A549 (cell line): ENCODE data around the gene BACH1. TPM values are rescaled to one million over a fixed set of nuclear protein-coding genes. Genes with fewer than 3 reads are reported as not detected.

Experiments
- ATAC-seq, 2 experiments: fragments of 200-7000 bp in 1 of 2; fragments of >200 bp in 1 of 2; cut with Nextera tagmentation in 1 of 2; cut with Tn5 transposase in 1 of 2; 3 replicates each; pipeline versions ENCODE4 v1.8.0 to v1.9.1; 2018 to 2020; ENCODE audit warnings: mild to moderate bottlenecking in 1 of 2, moderate library complexity in 1 of 2
- CTCF ChIA-PET: fragments of 300-600 bp; sonication (Branson Sonifier 250); formaldehyde crosslinking; extraction: SDS; loops from one replicate; lab custom pipeline; 2021; ENCODE audit warnings: antibody characterized with exemption, inconsistent platforms; lab: Yijun Ruan, JAX
- POLR2A ChIA-PET: fragments of 350-600 bp; formaldehyde crosslinking; extraction: SDS; loops from one replicate; lab custom pipeline; 2021; ENCODE audit warnings: antibody characterized with exemption, inconsistent platforms; lab: Yijun Ruan, JAX
- DNase-seq, 2 experiments: peaks; one replicate each; pipeline versions ENCODE4 v3.0.0 to v3.0.0-alpha.2; 2011 to 2016; ENCODE audit warnings: low read depth in 1 of 2, low spot score in 1 of 2
- FAIRE-seq: peaks from 2 replicates; lab custom pipeline; 2011; peaks lifted over from hg19 to GRCh38; lab: Jason Lieb, UNC
- H3K27ac ChIP-seq, 2 experiments: fragments of >200 bp; sonication (Bioruptor Twin); formaldehyde crosslinking; 3 replicates each; pipeline ENCODE4 v1.5.1; 2016 to 2017
- H3K4me1 ChIP-seq: fragments of >200 bp; sonication (Bioruptor Twin); formaldehyde crosslinking; 3 replicates; pipeline ENCODE4 v1.6.1; 2016
- H3K4me2 ChIP-seq: fragments of >200 bp; sonication (Bioruptor Twin); formaldehyde crosslinking; 3 replicates; pipeline ENCODE4 v1.6.1; 2016
- H3K4me3 ChIP-seq: fragments of >200 bp; sonication (Bioruptor Twin); formaldehyde crosslinking; 3 replicates; pipeline ENCODE4 v1.5.1; 2016
- H3K9me3 ChIP-seq: fragments of >200 bp; sonication (Bioruptor Twin); formaldehyde crosslinking; 3 replicates; pipeline ENCODE4 v1.6.1; 2016
- CBX8 ChIP-seq: fragments of 200-600 bp; sonication (generic); IDR thresholded peaks from 2 replicates; pipeline ENCODE4 v1.6.1; 2016
- CEBPB ChIP-seq, 2 experiments: fragments of >200 bp in 1 of 2; sonication (Bioruptor Twin) in 1 of 2; formaldehyde crosslinking in 1 of 2; IDR thresholded peaks; 2 replicates each; pipeline ENCODE4 v1.6.1; 2012 to 2016
- CHD2 ChIP-seq: fragments of 150-350 bp; IDR thresholded peaks from 2 replicates; pipeline ENCODE4 v1.6.1; 2014; ENCODE audit warnings: low read length; ENCODE audit not compliant: partially characterized antibody
- ESRRA ChIP-seq: fragments of 150-350 bp; IDR thresholded peaks from 2 replicates; pipeline ENCODE4 v1.6.1; 2014; ENCODE audit warnings: mild to moderate bottlenecking, low read length, borderline replicate concordance
- FOSB ChIP-seq: fragments of 250-450 bp; sonication (Bioruptor Pico); IDR thresholded peaks from 2 replicates; pipeline ENCODE4 v1.5.0; 2020; ENCODE audit warnings: mild to moderate bottlenecking, moderate library complexity
- FOSL2 ChIP-seq, 2 experiments: fragments of 450-650 bp in 1 of 2; fragments of >200 bp in 1 of 2; sonication (Bioruptor Twin) in 1 of 2; formaldehyde crosslinking; IDR thresholded peaks; 2 replicates each; pipeline versions ENCODE4 v1.5.0 to v1.6.1; 2016 to 2020; ENCODE audit warnings: mild to moderate bottlenecking in 1 of 2, moderate library complexity in 1 of 2
- FOXS1 ChIP-seq: fragments of 250-450 bp; sonication (Bioruptor Pico); IDR thresholded peaks from 2 replicates; pipeline ENCODE4 v1.5.0; 2020; ENCODE audit warnings: mild to moderate bottlenecking, moderate library complexity
- HOXA7 ChIP-seq: fragments of 250-450 bp; sonication (Bioruptor Pico); IDR thresholded peaks from 2 replicates; pipeline ENCODE4 v1.5.0; 2020; ENCODE audit warnings: mild to moderate bottlenecking, moderate library complexity
- HOXB5 ChIP-seq: fragments of 250-450 bp; sonication (Bioruptor Pico); IDR thresholded peaks from 2 replicates; pipeline ENCODE4 v1.5.0; 2020; ENCODE audit warnings: mild to moderate bottlenecking, moderate library complexity
- JUNB ChIP-seq: fragments of >200 bp; sonication (Bioruptor Twin); formaldehyde crosslinking; IDR thresholded peaks from 2 replicates; pipeline ENCODE4 v1.6.1; 2016
- KDM5A ChIP-seq: fragments of 200-600 bp; sonication (generic); IDR thresholded peaks from 2 replicates; pipeline ENCODE4 v1.6.1; 2016; ENCODE audit warnings: antibody characterized with exemption, mild to moderate bottlenecking
- MYC ChIP-seq: IDR thresholded peaks from 2 replicates; pipeline ENCODE4 v1.6.1; 2012; ENCODE audit warnings: mild to moderate bottlenecking, inconsistent platforms, low read length, improper control_type of control experiment, borderline replicate concordance
- NFE2L2 ChIP-seq: fragments of 150-350 bp; conservative IDR thresholded peaks from 2 replicates; pipeline ENCODE4 v1.6.1; 2014; ENCODE audit warnings: low read length
- NPAS2 ChIP-seq: fragments of 250-450 bp; sonication (Bioruptor Pico); IDR thresholded peaks from 2 replicates; pipeline ENCODE4 v1.8.0; 2022; ENCODE audit warnings: mild to moderate bottlenecking, moderate library complexity, borderline replicate concordance
- POLR2AphosphoS2 ChIP-seq: conservative IDR thresholded peaks from 2 replicates; pipeline ENCODE4 v1.6.1; 2012; ENCODE audit warnings: low read length, improper control_type of control experiment, inconsistent platforms
- RAD21 ChIP-seq, 2 experiments: fragments of >200 bp in 1 of 2; sonication (Bioruptor Twin) in 1 of 2; formaldehyde crosslinking in 1 of 2; IDR thresholded peaks in 1 of 2; conservative IDR thresholded peaks in 1 of 2; 2 replicates in 1 of 2; 3 replicates in 1 of 2; pipeline ENCODE4 v1.6.1; 2012 to 2018; ENCODE audit warnings: inconsistent platforms in 1 of 2
- RNF2 ChIP-seq: fragments of 200-600 bp; sonication (generic); IDR thresholded peaks from 2 replicates; pipeline ENCODE4 v1.6.1; 2016; ENCODE audit warnings: low read depth, mild to moderate bottlenecking, antibody characterized with exemption, moderate library complexity, borderline replicate concordance
- SREBF2 ChIP-seq: fragments of 450-650 bp; IDR thresholded peaks from 2 replicates; pipeline ENCODE4 v1.6.1; 2014; ENCODE audit warnings: mild to moderate bottlenecking, moderate library complexity
- TFCP2L1 ChIP-seq: fragments of 250-450 bp; sonication (Bioruptor Pico); IDR thresholded peaks from 2 replicates; pipeline ENCODE4 v1.5.0; 2021; ENCODE audit warnings: mild to moderate bottlenecking
- ZNF302 ChIP-seq: fragments of 250-450 bp; sonication (Bioruptor Pico); IDR thresholded peaks from 2 replicates; pipeline ENCODE4 v1.9.0; 2021; ENCODE audit warnings: inconsistent platforms, mild to moderate bottlenecking, moderate library complexity
- ZSCAN20 ChIP-seq: fragments of 250-450 bp; sonication (Bioruptor Pico); IDR thresholded peaks from 2 replicates; pipeline ENCODE4 v1.8.0; 2022; ENCODE audit warnings: mild to moderate bottlenecking, moderate library complexity
- WGBS: methylation state at CpG from one replicate; pipeline ENCODE4 v1.1.6; 2017; ENCODE audit errors: missing lambda C conversion rate; 5-methylcytosine and 5-hydroxymethylcytosine counted together
- polyA plus RNA-seq, 4 experiments: library from polyadenylated mRNA; depleted of rRNA in 3 of 4; stranded (reverse); fragments of >200 nt; fragmentation: RNase III in 1 of 4; extraction: RNeasy Plus Mini Kit Qiagen cat#74134 plus additional on column Dnase treatment in 1 of 4; gene quantifications; 2 replicates in 3 of 4; 3 replicates in 1 of 4; pipeline ENCODE4 v1.2.3, GENCODE V29; 2011 to 2017
- TF ChIP-seq, protein P1 (sequence below): IDR thresholded peaks from 2 replicates; pipeline ENCODE4 v1.6.1; 2012; ENCODE audit warnings: low read depth, borderline replicate concordance
- TF ChIP-seq, protein P2 (sequence below): fragments of 450-650 bp; IDR thresholded peaks from 2 replicates; pipeline ENCODE4 v1.6.1; 2014; ENCODE audit warnings: antibody characterized with exemption
- TF ChIP-seq, protein P3 (sequence below): IDR thresholded peaks from 2 replicates; pipeline ENCODE4 v1.6.1; 2012
- TF ChIP-seq, protein P4 (sequence below): fragments of >200 bp; sonication (Bioruptor Twin); formaldehyde crosslinking; IDR thresholded peaks from 3 replicates; pipeline ENCODE4 v1.5.1; 2016

Gene BACH1
- polyA plus RNA-seq, 2 of the 4 experiments (the other 2 are of a cell fraction): 5.0 to 21.4 TPM

DNA sequence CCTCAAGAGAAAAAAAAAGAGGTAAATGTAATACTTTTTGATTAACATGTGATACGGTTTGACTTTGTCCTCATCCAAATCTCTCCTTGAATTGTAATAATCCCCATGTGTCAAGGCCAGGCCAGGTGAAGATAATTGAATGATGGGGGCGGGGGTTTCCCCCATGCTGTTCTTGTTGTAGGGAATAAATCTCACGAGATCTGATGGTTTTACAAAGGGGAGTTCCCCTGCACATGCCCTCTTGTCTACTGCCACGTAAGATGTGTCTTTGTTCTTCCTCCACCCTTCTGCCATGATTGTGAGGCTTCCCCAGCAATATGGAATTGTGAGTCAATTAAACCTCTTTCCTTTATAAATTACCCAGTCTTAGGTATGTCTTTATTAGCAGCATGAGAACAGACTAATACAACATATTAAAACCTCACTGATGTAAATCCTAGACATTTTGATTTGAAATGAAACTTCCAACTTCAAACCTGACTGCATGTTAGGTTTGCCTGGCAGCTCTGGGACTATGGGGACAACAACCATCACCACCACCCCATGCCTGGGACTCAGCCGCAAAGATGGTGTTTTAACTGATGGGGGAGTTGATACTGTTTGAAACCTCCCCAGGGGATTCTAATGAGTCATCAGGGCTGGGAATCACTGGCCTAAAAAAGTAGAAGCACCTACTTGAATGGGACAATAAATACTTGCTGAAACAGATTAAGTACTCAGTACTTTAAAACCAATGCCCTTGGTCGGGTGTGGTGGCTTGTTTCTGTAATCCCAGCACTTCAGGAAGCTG is 32.8 kb upstream of the BACH1 start:
- Histone ChIP-seq H3K27ac (no peak overlapping the region), H3K4me2 (no peak overlapping the region), H3K4me1 (no peaks in the 10 kb centered on the region), H3K9me3 (no peaks in the 10 kb centered on the region), H3K4me3 (no peak overlapping the region)
- no peak for ATAC-seq
- WGBS: 56% methylated on average over 6 of the region's 6 CpGs
- ChIA-PET CTCF (no interaction called here), POLR2A (no interaction called here)
- FAIRE-seq: no peak
- DNase-seq: no peak
- TF ChIP-seq HOXA7 (CRISPR knock-in tag): no peak

DNA sequence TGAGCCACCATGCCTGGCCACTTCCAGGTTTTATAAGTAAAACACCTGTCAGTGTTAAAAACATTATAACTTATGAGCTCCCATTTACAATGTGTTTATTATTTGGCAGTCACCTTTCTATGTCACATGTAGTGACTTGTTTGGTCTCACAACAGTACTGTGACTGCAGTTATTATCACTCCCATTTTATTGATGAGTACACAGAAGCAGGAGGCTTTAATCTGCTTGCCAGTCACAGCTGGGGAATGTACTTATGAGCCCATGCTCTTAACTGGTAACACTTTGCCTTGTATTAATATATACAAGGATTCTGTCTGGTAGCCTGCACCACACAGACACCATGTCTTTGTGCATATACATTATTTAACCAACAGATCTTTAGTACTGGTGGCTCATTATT is 31.1 kb upstream of the BACH1 start:
- CTCF ChIA-PET: interaction anchor here (1.8 kb wide), 1 partner anchor 19 kb away, joined by 3 read pairs; no protein-coding TSS in a partner anchor
- DNase-seq (no peak), FAIRE-seq (no peak), ATAC-seq (no peak)
- H3K4me3 ChIP-seq: no peak overlapping the region
- no peak overlapping the region for H3K27ac ChIP-seq
- H3K4me1 ChIP-seq: no peaks in the 10 kb centered on the region
- POLR2A ChIA-PET: no interaction called here
- no peak overlapping the region for H3K4me2 ChIP-seq
- H3K9me3 ChIP-seq: no peaks in the 10 kb centered on the region
- TF ChIP-seq, protein P1, sequence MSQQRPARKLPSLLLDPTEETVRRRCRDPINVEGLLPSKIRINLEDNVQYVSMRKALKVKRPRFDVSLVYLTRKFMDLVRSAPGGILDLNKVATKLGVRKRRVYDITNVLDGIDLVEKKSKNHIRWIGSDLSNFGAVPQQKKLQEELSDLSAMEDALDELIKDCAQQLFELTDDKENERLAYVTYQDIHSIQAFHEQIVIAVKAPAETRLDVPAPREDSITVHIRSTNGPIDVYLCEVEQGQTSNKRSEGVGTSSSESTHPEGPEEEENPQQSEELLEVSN: no peak
- TF ChIP-seq CHD2: no peak
- no peak for TF ChIP-seq ESRRA
- no peak for TF ChIP-seq FOSL2 (IDR thresholded peaks at IDR 0.05)
- no peak for TF ChIP-seq FOSL2 (CRISPR knock-in tag; IDR thresholded peaks at IDR 0.05)
- no peak for TF ChIP-seq CBX8
- no peak for TF ChIP-seq CEBPB (IDR thresholded peaks at IDR 0.05)
- no peak for TF ChIP-seq NPAS2 (CRISPR knock-in tag)
- no peak for TF ChIP-seq FOXS1

DNA sequence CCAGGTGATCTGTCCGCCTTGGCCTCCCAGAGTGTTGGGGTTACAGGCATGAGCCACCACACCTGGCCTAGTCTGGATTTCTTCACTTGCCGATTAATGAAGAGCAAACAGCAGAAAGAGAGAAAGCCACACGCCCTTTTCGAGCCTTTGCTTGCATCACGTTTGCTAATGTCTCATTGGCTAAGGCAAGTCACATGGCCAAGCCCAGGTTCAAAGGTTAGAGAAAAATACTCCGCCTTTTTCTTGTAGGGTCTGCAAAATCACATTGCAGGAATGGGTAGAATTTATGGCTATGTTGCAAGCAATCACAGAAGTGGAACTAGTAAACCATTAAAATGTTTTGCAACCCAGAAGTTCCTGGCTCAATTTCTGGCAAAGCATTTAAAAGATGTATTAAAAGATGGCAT is 26.8 kb upstream of the BACH1 start:
- H3K4me1 ChIP-seq: no peaks in the 10 kb centered on the region
- ChIA-PET CTCF (no interaction called here), POLR2A (no interaction called here)
- no peaks in the 10 kb centered on the region for H3K9me3 ChIP-seq
- ATAC-seq (no peak), FAIRE-seq (no peak), DNase-seq (peak in 1 of 2 experiments; percentile 27)
- TF ChIP-seq, protein P2, sequence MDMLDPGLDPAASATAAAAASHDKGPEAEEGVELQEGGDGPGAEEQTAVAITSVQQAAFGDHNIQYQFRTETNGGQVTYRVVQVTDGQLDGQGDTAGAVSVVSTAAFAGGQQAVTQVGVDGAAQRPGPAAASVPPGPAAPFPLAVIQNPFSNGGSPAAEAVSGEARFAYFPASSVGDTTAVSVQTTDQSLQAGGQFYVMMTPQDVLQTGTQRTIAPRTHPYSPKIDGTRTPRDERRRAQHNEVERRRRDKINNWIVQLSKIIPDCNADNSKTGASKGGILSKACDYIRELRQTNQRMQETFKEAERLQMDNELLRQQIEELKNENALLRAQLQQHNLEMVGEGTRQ: peak; percentile 31; the same call in 1 of the 2 replicates
- no peak for TF ChIP-seq MYC
- no peak overlapping the region for H3K4me3 ChIP-seq
- H3K4me2 ChIP-seq: peak overlapping the region; percentile 19; the same call in 2 of the 3 replicates
- no peak overlapping the region for H3K27ac ChIP-seq
- WGBS: 50% methylated on average over 6 of the region's 6 CpGs

DNA sequence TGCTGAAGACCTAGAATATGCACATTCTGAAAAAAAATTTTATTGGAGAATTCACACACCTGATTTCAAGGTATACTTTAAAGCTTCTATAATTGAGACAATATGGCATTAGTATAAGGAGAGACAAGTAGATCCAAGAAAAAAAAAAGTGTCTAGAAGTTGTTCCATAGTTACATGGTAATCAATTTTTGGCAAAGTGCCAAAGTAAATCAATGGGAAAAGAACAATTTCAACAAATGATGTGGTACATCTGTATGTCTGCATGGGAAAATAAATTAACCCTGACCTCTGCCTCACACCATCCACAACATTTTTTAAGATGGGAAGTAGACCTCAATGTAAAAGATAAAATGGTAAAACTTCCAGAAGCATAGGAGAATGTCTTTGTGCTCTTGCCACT is 21.3 kb upstream of the BACH1 start:
- POLR2A ChIA-PET: no interaction called here
- no peak overlapping the region for H3K4me2 ChIP-seq
- CTCF ChIA-PET: no interaction called here
- DNase-seq (no peak), ATAC-seq (no peak)
- H3K4me1 ChIP-seq: no peaks in the 10 kb centered on the region
- TF ChIP-seq NFE2L2 (no peak), SREBF2 (no peak), RAD21 (conservative IDR thresholded peaks at IDR 0.05 in 1 of 2, IDR thresholded peaks at IDR 0.05 in 1 of 2) (no peak), JUNB (no peak), FOSB (CRISPR knock-in tag) (no peak), ZNF302 (CRISPR knock-in tag) (no peak), HOXB5 (CRISPR knock-in tag) (no peak), RNF2 (no peak), KDM5A (no peak), POLR2AphosphoS2 (no peak), CBX8 (no peak), TFCP2L1 (CRISPR knock-in tag) (no peak), ZSCAN20 (CRISPR knock-in tag) (no peak)
- TF ChIP-seq, protein P2: no peak
- TF ChIP-seq, protein P3, sequence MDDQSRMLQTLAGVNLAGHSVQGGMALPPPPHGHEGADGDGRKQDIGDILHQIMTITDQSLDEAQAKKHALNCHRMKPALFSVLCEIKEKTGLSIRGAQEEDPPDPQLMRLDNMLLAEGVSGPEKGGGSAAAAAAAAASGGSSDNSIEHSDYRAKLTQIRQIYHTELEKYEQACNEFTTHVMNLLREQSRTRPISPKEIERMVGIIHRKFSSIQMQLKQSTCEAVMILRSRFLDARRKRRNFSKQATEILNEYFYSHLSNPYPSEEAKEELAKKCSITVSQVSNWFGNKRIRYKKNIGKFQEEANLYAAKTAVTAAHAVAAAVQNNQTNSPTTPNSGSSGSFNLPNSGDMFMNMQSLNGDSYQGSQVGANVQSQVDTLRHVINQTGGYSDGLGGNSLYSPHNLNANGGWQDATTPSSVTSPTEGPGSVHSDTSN: no peak
- TF ChIP-seq, protein P4, sequence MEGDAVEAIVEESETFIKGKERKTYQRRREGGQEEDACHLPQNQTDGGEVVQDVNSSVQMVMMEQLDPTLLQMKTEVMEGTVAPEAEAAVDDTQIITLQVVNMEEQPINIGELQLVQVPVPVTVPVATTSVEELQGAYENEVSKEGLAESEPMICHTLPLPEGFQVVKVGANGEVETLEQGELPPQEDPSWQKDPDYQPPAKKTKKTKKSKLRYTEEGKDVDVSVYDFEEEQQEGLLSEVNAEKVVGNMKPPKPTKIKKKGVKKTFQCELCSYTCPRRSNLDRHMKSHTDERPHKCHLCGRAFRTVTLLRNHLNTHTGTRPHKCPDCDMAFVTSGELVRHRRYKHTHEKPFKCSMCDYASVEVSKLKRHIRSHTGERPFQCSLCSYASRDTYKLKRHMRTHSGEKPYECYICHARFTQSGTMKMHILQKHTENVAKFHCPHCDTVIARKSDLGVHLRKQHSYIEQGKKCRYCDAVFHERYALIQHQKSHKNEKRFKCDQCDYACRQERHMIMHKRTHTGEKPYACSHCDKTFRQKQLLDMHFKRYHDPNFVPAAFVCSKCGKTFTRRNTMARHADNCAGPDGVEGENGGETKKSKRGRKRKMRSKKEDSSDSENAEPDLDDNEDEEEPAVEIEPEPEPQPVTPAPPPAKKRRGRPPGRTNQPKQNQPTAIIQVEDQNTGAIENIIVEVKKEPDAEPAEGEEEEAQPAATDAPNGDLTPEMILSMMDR: no peak
- TF ChIP-seq, all 56 proteins: peak for 0
- no peak for FAIRE-seq
- H3K27ac ChIP-seq: no peak overlapping the region
- no peak overlapping the region for H3K4me3 ChIP-seq
- no peaks in the 10 kb centered on the region for H3K9me3 ChIP-seq
